BJ (cell line): ENCODE data around the gene SHANK1. TPM values are rescaled to one million over a fixed set of nuclear protein-coding genes. Genes with fewer than 3 reads are reported as not detected.

Experiments used
- CTCF ChIA-PET: fragments of 350-600 bp; formaldehyde crosslinking; extraction: SDS; loops from one replicate; lab custom pipeline; 2021; ENCODE audit warnings: antibody characterized with exemption, inconsistent platforms; lab: Yijun Ruan, JAX
- POLR2A ChIA-PET: fragments of 300-600 bp; sonication (Branson Sonifier 250); formaldehyde crosslinking; extraction: SDS; loops from one replicate; lab custom pipeline; 2021; ENCODE audit warnings: antibody characterized with exemption; lab: Charles Lee
- DNase-seq: peaks from one replicate; pipeline ENCODE4 v3.0.0-alpha.2; 2011; ENCODE audit warnings: low read depth
- H3K27me3 ChIP-seq: 2 replicates; pipeline ENCODE4 v1.6.0; 2011; ENCODE audit warnings: low read length; ENCODE audit not compliant: control insufficient read depth, insufficient read depth
- H3K36me3 ChIP-seq: 2 replicates; pipeline ENCODE4 v1.5.1; 2011; ENCODE audit warnings: low read length; ENCODE audit not compliant: control insufficient read depth, insufficient read depth
- H3K4me3 ChIP-seq: 2 replicates; pipeline ENCODE4 v1.5.1; 2011; ENCODE audit warnings: low read depth, mild to moderate bottlenecking, control low read depth, low read length
- CTCF ChIP-seq: IDR thresholded peaks from 2 replicates; pipeline ENCODE4 v1.5.1; 2011; ENCODE audit warnings: low read depth, mild to moderate bottlenecking, control low read depth, inconsistent platforms, low read length, moderate library complexity; ENCODE audit not compliant: insufficient read depth
- polyA plus RNA-seq: library from polyadenylated mRNA; depleted of rRNA; stranded (reverse); fragments of >200 nt; gene quantifications from 2 replicates; pipeline ENCODE4 v1.2.3, GENCODE V29; 2011

Gene SHANK1
- polyA plus RNA-seq, 1 experiment = 1.8 TPM

GRCh38 chr19:50701367-50701985, 18.1 kb downstream of the SHANK1 start:
- H3K4me3 ChIP-seq = no peak overlapping the region
- no peaks in the 10 kb centered on the region for H3K36me3 ChIP-seq
- CTCF ChIA-PET = interaction anchor here (0.8 to 2.6 kb wide), 3 partner anchors 32 to 36 kb away, joined by 3 to 8 read pairs (median 4); no protein-coding TSS in a partner anchor
- H3K27me3 ChIP-seq = peaks cover 3% of the 10 kb centered on the region
- DNase-seq = no peak
- TF ChIP-seq CTCF = no peak
- POLR2A ChIA-PET = no interaction called here

GRCh38 chr19:50697414-50698124, 22.0 kb downstream of the SHANK1 start:
- no peak for TF ChIP-seq CTCF
- no peak overlapping the region for H3K4me3 ChIP-seq
- peaks cover 12% of the 10 kb centered on the region for H3K27me3 ChIP-seq
- ChIA-PET POLR2A (no interaction called here), CTCF (interaction anchor here (0.6 to 2.2 kb wide), 4 partner anchors 16 to 142 kb away, joined by 3 to 7 read pairs (median 3); no protein-coding TSS in a partner anchor)
- no peak for DNase-seq
- no peaks in the 10 kb centered on the region for H3K36me3 ChIP-seq

- no peak for DNase-seq
- H3K36me3 ChIP-seq = no peaks in the 10 kb centered on the region
- H3K4me3 ChIP-seq = no peak overlapping the region
- peaks cover 12% of the 10 kb centered on the region for H3K27me3 ChIP-seq
- ChIA-PET POLR2A (no interaction called here), CTCF (interaction anchor here (2.2 kb wide), 1 partner anchor 26 kb away, joined by 7 read pairs; no protein-coding TSS in a partner anchor)
- TF ChIP-seq CTCF = no peak
Measured at GRCh38 chr19:50696094-50696483, 23.5 kb downstream of the SHANK1 start.

GRCh38 chr19:50695251-50696093, 24.1 kb downstream of the SHANK1 start:
- TF ChIP-seq CTCF = no peak
- ChIA-PET POLR2A (no interaction called here), CTCF (interaction anchor here (2.2 kb wide), 1 partner anchor 26 kb away, joined by 7 read pairs; no protein-coding TSS in a partner anchor)
- no peaks in the 10 kb centered on the region for H3K36me3 ChIP-seq
- H3K4me3 ChIP-seq = no peak overlapping the region
- no peak for DNase-seq
- H3K27me3 ChIP-seq = peaks cover 12% of the 10 kb centered on the region

GRCh38 chr19:50694815-50695145, 24.8 kb downstream of the SHANK1 start:
- no peaks in the 10 kb centered on the region for H3K36me3 ChIP-seq
- CTCF ChIA-PET = no interaction called here
- TF ChIP-seq CTCF = no peak
- no peak for DNase-seq
- peaks cover 12% of the 10 kb centered on the region for H3K27me3 ChIP-seq
- POLR2A ChIA-PET = no interaction called here
- H3K4me3 ChIP-seq = no peak overlapping the region
